ENCODE results near the gene KAZN. TPM values are rescaled to one million over a fixed set of nuclear protein-coding genes. Genes with fewer than 3 reads are reported as not detected.

KAZN gene
- total and polyA plus RNA-seq, 2 experiments from 2014 or later, result 7.9 to 15.6 TPM

GRCh38 chr1:15053153-15053552 lies 454.7 kb downstream of the KAZN start:
- no peaks in the 10 kb centered on the region for H3K27me3 ChIP-seq
- no peak for DNase-seq (ENCODE audit: low spot score)
- no peak overlapping the region for H3K27ac ChIP-seq
- 93% methylated on average over 9 of the region's 9 CpGs for WGBS (ENCODE audit: low lambda C conversion rate, missing lambda C conversion rate)
- no peak for TF ChIP-seq EZH2 (IDR thresholded peaks at IDR 0.05; ENCODE audit: borderline replicate concordance)
- TF ChIP-seq EZH2phosphoT487 (IDR thresholded peaks at IDR 0.05; ENCODE audit: low read depth, severe bottlenecking, unreplicated experiment), result no peak
- TF ChIP-seq CTCF (IDR thresholded peaks at IDR 0.05; ENCODE audit: poor library complexity), result no peak
- H4K20me1 ChIP-seq (ENCODE audit: insufficient read depth, poor library complexity, severe bottlenecking), result no peaks in the 10 kb centered on the region
- no peaks in the 10 kb centered on the region for H3K9me2 ChIP-seq (replicated peaks; ENCODE audit: insufficient read depth)
- H3K79me2 ChIP-seq, result no peaks in the 10 kb centered on the region
- H3K4me2 ChIP-seq, result no peak overlapping the region
- no peaks in the 10 kb centered on the region for H3K4me1 ChIP-seq (ENCODE audit: insufficient read depth)
- no peak overlapping the region for H3K4me3 ChIP-seq
- no peak overlapping the region for H2AFZ ChIP-seq
- H3K36me3 ChIP-seq (replicated peaks; ENCODE audit: insufficient read depth, low read depth), result no peaks in the 10 kb centered on the region
- H3K9me3 ChIP-seq (ENCODE audit: low read depth), result no peaks in the 10 kb centered on the region

- Histone ChIP-seq H4K20me1 (ENCODE audit: insufficient read depth, poor library complexity, severe bottlenecking) (no peaks in the 10 kb centered on the region), H3K79me2 (no peaks in the 10 kb centered on the region), H3K4me2 (no peak overlapping the region), H2AFZ (no peak overlapping the region), H3K9me3 (ENCODE audit: low read depth) (no peaks in the 10 kb centered on the region), H3K9me2 (replicated peaks; ENCODE audit: insufficient read depth) (no peaks in the 10 kb centered on the region), H3K36me3 (replicated peaks; ENCODE audit: insufficient read depth, low read depth) (no peaks in the 10 kb centered on the region), H3K4me3 (no peak overlapping the region), H3K27ac (no peak overlapping the region), H3K4me1 (ENCODE audit: insufficient read depth) (no peaks in the 10 kb centered on the region), H3K27me3 (no peaks in the 10 kb centered on the region)
- WGBS (ENCODE audit: low lambda C conversion rate, missing lambda C conversion rate), result 96% methylated on average over 29 of the region's 29 CpGs
- no peak for DNase-seq (ENCODE audit: low spot score)
- TF ChIP-seq EZH2phosphoT487 (IDR thresholded peaks at IDR 0.05; ENCODE audit: low read depth, severe bottlenecking, unreplicated experiment), result no peak
- TF ChIP-seq EZH2 (IDR thresholded peaks at IDR 0.05; ENCODE audit: borderline replicate concordance), result no peak
- no peak for TF ChIP-seq CTCF (IDR thresholded peaks at IDR 0.05; ENCODE audit: poor library complexity)
Measured at GRCh38 chr1:15055736-15056415, 457.4 kb downstream of the KAZN start.

- TF ChIP-seq EZH2phosphoT487 (IDR thresholded peaks at IDR 0.05; ENCODE audit: low read depth, severe bottlenecking, unreplicated experiment), result no peak
- TF ChIP-seq CTCF (IDR thresholded peaks at IDR 0.05; ENCODE audit: poor library complexity), result no peak
- no peak for TF ChIP-seq EZH2 (IDR thresholded peaks at IDR 0.05; ENCODE audit: borderline replicate concordance)
- Histone ChIP-seq H3K4me2 (no peak overlapping the region), H3K36me3 (replicated peaks; ENCODE audit: insufficient read depth, low read depth) (no peaks in the 10 kb centered on the region), H4K20me1 (ENCODE audit: insufficient read depth, poor library complexity, severe bottlenecking) (no peaks in the 10 kb centered on the region), H3K79me2 (no peaks in the 10 kb centered on the region), H3K9me2 (replicated peaks; ENCODE audit: insufficient read depth) (no peaks in the 10 kb centered on the region), H3K9me3 (ENCODE audit: low read depth) (no peaks in the 10 kb centered on the region), H3K27me3 (no peaks in the 10 kb centered on the region), H2AFZ (no peak overlapping the region), H3K4me1 (ENCODE audit: insufficient read depth) (no peaks in the 10 kb centered on the region), H3K27ac (no peak overlapping the region), H3K4me3 (no peak overlapping the region)
- DNase-seq (ENCODE audit: low spot score), result no peak
- WGBS (ENCODE audit: low lambda C conversion rate, missing lambda C conversion rate), result 88% methylated on average over 4 of the region's 4 CpGs
Measured at GRCh38 chr1:15056515-15057285, 458.2 kb downstream of the KAZN start.
